NCI-H2196 (cell line): Measurements from ENCODE around the gene RAB30.
A peak's percentile ranks its signal among the peaks of the same experiment; 100 is the strongest.
"Not testable (repeated sequence)": the region's sequence is repeated elsewhere in the genome, so short reads cannot be mapped to it uniquely, and the experiment has no call there.

Source experiments
- DNase-seq: peaks from one replicate; lab custom pipeline; 2025; ENCODE audit not compliant: unreplicated experiment; lab: John Stamatoyannopoulos, UW

Gene RAB30

DNA sequence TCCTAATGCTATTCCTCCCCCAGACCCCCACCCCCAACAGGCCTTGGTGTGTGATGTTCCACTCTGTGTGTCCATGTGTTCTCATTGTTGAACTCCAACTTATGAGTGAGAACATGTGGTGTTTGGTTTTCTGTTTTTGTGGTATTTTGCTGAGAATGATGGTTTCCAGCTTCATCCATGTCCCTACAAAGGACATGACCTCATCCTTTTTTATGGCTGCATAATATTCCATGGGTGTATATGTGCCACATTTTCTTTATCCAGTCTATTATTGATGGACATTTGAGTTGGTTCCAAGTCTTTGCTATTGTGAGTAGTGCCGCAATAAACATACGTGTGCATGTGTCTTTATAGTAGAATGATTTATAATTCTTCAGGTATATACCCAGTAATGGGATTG, 121.2 kb downstream of the RAB30 start:
- not testable (repeated sequence) for DNase-seq

DNA sequence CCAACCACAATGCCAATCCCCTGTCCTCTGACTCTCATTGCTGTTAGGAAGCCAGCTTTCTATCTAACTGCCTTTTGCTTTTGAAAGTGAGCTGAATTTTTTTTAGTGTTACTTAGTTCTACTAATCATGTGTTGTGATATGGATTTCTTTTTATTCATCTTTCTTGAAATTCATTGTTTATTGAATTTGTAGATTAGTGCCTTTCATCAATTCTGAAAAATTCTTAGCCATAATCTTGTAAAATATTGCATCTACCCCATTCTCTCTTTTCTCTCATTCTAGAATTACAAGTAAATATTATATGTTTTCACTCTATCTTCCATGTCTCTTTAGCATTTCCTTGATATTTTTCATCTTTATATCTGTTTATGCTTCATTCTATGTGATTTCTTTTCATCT, 122.3 kb downstream of the RAB30 start:
- DNase-seq: no peak

DNA sequence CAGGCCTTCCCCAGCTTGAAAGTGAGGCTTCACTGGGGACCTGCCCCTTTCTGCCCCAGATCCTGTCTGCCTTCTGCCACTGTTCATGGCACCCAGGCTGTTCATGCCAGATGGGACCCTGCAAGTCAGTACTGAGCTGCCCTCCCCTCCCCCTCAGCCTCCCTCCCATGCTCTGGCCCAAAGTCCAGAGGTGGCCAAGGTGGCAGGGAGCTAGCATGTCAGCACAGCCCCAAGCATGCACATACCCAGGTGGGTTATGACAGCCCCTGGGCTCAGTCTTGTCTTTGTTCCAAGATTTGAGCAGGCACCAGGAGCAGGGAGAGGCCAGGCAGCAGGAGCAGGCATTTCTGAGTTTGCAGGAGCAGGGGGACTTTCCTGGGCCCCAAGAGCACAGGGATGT, 126.0 kb downstream of the RAB30 start:
- no peak for DNase-seq

DNA sequence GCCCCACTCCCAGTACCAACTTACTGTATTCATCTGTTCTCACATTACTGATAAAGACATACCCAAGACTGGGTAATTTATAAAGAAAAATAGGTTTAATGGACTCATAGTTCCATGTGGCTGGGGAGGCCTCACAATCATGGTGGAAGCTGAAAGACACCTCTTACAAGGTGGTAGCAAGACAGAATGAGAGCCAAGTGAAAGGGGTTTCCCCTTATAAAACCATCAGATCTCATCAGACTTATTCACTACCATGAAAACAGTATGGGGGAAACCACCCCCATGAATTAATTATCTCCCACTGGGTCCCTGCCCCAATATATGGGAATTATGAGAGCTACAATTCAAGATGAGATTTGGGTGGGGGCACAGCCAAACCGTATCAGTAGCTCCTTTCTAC, 126.7 kb downstream of the RAB30 start:
- not testable (repeated sequence) for DNase-seq

DNA sequence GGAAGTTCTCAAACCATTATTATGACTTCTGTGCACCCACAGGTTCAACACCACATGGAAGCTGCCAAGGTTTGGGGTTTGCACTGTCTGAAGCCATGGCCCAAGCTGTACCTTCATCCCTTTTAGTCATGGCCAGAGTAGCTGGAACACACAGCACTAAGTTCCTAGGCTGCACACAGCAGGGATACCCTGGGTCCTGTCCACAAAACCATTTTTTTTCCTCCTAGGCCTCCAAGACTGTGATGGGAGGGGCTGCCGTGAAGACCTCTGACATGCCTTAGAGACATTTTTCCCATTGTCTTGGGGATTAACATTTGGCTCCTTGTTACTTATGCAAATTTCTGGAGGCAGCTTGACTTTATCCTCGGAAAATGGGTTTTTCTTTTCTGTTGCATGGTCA, 127.5 kb downstream of the RAB30 start:
- DNase-seq: no peak

DNA sequence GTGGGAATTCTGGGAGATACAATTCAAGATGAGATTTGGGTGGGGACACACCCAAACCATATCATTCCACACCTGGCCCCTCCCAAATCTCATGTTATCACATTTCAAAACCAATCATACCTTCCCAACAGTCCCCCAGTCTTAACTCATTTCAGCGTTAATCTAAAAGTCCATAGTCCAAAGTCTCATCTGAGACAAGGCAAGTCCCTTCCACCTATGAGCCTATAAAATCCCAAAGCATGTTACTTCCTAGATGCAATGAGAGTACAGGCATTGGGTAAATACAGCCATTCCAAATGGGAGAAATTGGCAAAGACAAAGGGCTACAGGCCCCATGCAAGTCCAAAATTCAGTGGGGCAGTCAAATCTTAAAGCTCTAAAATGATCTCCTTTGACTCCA, 128.3 kb downstream of the RAB30 start:
- DNase-seq: not testable (repeated sequence)

DNA sequence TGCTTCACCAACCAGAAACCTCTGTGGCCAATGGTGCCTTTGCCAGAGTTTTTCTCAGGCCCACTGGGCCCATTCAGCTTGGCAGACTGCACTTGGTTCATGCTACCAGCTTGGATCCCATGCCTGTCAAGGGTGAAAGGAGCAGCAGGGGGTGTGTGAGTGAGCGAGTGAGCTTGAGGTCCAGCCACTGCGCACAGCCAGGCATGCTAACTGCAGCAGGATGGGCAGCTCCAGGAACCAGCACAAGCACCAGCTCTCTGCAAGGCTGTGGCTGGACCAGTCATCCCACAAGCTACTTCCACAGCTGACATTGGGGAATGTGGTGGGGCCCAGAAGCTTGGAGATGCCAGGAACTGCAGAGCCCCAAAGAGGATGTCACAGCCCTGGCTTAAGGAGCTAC, 129.3 kb downstream of the RAB30 start:
- no peak for DNase-seq

DNA sequence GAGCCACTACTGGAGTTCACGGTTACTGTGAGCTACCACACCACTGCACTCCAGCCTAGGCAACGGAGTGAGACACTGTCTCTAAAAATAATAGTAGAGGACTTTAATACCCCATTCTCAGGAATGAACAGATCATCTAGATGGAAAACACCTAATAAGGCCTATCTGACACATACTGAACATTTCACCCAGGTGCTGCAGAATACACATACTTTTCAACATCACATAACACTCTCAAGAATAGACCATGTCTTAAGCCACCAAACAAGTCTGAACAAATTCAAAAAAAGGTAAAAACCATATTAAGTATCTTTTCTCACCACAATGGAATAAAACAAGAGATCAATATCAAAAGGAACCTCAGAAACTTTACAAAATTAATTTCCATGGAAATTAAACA, 132.2 kb downstream of the RAB30 start:
- no peak for DNase-seq

DNA sequence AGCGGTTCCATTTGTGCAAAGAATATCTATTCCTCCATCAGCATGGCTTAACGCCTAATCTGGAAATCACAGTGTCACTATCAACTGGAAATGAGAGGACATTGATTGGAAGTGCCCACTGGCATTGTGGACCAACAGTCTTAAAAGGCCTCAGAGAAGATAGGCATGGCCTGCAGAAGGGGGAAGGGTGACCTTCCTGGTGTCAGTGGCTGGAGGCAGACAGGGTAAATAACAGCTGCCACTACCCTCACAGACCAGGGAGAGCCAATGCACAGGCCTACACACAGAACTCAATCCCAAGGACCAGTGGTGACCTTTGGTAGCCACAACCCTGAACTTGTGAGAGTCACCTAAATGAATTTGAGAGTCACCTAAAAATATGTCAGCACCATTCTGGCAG, 134.1 kb downstream of the RAB30 start:
- DNase-seq: no peak

DNA sequence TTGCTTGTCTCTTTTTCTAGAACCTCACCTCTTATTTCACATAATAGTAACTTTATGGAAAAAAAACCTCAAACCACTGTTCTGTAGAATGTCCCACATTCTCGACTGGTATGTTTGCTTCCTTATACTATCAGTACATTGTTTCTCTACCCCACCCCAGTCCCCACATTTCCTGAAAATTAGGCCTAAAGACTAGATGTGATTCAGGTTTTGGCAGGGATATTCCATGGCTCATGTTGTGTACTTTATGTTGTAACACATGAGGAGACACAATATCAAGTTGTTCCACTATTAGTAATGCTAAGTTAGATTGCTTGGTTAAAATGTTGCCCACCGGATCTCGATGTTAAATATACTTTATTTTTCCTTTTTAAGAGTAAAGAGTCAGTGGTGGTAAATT, 135.4 kb downstream of the RAB30 start:
- no peak for DNase-seq

DNA sequence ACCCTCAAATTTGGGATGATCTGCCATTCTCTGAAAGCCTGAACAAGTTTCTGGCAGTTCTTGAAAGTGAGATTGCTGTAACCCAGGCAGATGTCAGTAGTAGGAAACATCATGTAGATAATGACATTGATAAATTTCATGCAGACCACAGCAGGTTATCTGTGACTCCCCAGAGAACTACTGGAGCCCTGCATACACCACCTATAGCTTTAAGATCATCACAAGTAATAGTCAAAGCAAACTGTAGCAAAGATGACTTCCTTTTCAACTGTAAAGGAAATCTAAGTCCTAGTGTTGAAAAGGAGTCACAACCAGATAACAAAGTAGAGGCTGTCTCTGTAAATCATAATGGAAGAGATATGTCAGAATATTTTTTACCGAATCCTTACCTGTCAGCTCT, 139.1 kb downstream of the RAB30 start:
- no peak for DNase-seq

DNA sequence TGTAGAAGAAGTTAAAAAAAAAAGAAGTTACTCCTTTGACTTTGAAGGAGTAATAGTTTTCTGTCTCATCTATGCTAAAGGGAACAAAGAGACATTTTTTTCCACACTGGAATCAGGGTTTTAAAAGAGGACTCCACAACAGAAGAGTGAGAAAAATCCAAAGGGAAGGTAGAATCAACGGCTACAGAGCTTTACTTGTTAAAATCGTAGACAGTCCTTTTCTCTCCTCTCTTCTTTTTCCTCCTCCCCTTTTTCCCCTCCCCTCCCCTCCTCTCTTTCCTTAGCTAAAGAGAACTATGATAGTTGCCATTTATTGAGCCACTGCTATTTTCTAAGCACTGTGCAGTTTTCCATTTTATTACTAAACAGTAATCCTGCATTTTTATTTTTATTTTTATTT, 141.0 kb downstream of the RAB30 start:
- DNase-seq: no peak

DNA sequence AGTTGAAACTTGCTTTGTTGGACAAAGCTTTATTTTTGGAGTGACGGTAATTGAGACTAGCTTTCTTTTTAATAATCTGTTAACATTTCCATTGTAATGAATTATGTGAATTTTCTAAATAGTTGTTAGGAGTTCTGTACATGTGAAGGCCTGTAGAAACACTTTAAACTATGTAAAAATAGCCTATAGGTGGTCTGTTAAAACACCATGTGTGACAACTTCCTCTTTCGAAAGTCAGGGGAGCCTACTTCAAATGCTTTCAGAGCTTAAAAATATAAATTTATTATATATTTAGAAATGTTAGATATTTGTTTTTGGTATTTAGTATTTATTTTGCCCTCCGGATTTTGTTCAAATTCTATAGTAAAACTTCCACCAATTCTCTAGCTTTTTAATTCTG, 141.5 kb downstream of the RAB30 start:
- no peak for DNase-seq

DNA sequence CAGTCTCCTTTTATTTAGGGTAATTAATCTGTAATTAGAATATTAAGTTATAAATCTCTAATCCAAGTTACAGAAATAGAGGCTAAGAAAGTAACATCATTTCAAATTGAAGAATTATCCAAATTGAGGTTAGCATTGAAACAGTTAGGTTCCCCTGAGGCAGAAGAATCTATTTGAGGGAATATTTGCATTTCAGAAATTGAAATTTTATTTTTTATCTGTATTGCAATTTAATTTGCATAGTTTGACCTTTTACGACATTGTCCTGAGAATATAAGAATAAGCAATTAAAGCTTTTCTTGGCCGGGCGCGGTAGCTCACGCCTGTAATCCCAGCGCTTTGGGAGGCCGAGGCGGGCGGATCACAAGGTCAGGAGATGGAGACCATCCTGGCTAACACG, 142.6 kb downstream of the RAB30 start:
- DNase-seq: no peak

DNA sequence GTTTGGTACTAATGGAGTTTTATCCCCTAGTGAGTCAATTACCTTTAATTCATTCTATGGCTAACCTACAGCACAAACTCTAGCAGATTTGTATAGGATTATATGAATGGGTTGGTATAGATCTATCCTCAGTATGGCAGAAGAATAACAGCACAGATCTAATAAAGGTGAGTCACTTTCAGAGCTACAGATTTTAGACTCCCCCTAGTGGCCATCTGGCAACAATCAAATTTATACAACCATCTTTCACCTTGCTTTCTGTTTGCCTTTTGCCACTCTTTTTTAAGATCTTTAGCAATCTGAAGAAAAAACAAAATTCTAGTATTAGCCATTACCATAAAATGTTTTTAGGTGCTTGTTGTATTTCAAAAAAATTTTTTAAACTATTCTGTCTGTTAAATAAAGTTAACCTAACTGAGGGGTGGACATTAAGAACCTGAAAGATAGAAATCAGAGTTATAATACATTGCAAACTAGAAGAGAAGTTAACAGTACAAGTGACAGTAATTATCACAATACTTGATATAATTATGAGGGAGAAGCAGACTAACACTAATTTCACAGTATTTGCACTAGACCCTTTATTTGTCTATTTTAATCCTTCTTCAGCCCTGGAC, 144.3 kb downstream of the RAB30 start:
- DNase-seq: peak; percentile 69

DNA sequence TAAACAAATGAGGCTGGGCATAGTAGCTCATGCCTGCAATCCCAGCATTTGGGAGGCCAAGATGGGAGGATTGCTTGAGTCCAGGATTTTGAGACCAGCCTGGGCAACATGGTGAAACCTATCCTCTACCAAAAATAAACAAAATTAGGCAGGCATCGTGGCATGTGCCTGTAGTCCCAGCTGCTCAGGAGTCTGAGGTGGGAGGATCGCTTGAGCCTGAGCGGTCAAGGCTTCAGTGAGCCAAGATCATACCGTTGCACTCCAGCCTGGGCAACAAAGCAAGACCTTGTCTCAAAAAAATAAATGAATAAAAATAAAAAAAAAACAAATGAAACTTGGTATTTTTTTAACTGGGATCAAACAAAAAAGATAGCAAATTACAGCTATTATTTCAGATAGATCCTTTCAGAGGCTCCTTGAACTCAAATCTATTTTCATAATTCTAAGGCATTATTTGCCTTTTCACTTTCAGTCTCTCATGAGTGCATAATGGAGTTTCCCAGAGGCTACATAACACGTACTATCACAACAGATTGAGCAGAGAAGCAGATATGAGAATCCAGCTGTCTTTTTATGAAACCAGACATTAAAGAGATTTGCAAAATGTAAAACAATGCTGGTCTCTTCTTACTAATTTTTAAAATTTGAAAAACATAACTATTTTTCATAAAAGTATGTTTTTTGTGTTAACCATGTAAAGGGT, 147.0 kb downstream of the RAB30 start:
- no peak for DNase-seq
